ENCODE measurements around the gene NSUN6.
"Not testable (repeated sequence)": the region's sequence is repeated elsewhere in the genome, so short reads cannot be mapped to it uniquely, and the experiment has no call there.

Gene NSUN6

DNA sequence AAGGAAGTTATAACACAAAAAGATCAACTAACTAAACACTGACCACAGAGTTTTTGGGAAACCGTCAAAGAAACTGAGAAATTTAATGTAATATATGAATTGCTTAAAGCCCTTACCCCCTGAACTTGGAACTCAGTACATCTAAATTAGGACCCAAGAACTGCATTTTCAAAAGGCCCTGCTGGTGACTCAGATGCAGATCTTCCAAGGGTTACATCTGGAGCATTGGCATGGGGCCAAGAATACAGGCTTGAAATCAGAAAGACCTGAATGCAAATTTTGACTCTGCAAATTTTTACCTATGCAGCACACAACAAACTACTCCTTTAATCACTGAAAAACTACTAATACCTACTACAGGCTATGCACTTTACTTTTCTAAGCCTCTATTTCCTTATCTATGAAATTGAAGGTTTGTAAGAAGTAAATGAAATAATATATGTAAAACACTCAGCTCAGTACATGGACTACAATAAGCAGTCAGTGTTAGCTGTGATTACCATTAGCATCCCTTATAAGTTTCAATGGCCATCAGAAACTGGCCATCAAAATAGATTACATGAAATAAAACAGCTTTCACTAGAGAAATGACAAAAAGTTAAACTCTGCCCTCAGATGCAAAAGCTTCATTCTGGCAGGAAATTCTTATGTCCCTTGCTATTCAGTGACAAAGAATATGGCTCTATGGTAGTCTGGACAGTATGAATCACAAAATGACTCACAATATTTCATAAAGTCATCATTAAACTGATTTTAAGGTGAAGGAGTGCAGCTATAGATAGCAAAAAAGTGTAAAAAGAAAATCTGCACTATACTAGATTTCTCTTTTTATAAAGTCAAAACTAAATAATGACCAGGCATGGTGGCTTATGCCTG, 43.6 kb downstream of the NSUN6 start:
- peak; percentile 26 for DNase-seq (ENCODE audit: low spot score)

DNA sequence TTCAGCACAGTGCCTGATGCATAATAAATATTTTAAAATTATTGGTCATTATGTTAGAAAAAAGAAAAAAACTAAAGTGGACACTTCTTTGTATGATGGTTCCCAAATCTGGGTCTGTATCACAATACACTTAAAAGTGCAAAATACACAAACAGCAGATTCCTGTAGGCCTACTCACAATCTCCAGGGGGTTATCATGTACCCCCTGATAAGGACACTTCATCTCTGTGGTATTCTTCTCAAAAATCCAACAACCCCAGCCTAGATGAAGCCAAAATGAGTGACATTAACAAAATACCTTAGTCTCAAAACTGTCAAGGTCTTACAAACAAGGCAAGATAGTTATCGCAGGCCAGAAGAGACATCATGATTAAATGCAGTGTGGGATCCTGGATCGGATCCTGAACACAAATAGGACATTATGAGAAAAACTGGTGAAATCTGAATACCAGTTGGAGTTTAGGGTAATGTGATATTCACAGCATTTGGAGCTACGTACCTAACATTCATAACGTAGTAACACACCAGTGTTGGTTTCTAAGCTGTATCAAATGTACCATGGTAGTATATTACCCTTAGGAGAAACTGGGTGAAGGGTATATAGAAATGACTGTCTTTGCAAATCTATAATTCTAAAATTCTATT, 45.2 kb downstream of the NSUN6 start:
- no peak for DNase-seq (ENCODE audit: low spot score)

DNA sequence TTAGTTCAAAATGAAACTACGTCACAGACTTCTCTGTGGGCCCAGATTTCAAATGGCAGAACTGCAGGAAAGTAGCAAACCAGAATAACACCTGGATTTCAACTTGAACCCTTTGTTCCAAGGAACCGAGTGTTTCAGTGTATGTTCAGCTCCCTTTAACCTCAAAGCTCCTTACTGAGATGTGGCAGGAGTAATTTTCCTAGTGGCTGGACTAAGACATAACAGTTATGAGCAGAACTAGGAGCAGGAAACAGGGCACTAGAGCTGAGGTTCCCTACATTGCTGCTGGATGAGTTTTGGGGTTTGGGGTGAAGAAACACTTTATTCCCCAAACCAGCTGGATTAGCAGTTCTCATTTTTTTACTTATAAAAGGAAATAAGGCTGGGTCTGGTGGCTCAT, 50.1 kb downstream of the NSUN6 start:
- no peak for DNase-seq (ENCODE audit: low spot score)

DNA sequence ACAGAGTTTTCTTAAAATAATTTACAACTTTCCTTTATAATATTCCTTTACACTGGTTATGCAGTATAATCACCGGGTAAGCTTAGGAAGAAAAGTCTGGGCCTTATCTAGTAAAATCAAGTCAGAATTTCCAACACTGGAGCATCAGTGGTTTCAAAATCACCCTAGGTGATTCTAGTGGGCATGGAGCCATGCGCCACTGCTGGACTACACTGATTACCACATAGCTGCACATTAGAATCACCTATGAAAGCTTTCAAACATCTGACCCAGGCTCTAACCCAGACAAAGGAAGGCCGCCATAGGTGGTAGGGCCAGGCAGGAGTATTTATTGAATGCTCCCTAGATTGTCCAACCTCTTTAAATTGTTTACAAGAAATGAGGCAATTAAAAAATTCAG, 52.0 kb downstream of the NSUN6 start:
- DNase-seq (ENCODE audit: low spot score): no peak

DNA sequence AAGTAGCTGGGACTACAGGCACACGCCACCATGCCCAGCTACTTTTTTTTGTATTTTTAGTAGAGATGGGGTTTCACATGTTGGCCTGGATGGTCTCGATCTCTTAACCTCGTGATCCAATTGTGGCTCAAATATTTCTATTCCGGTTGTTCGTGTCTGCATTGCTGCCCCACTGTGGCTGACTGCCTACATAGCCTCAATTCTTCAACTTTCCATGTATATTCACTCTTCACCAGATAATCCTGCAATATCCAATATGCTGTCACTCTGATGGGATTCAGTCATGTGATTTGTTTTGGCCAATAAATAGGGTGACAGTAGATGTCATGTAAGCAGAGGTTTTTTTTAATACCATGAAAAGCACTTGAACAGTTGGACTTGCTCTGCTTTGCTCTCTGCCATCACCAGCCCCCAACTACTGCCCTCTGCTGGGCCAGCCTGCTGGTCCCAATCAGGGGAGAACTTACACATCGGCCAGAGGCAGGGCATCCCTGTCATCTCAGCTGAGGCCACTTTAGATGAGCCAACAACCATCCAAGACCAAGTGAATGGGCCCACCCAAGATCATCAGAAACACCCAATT, 56.7 kb downstream of the NSUN6 start:
- peak; percentile 44 for DNase-seq (ENCODE audit: low spot score)

- not testable (repeated sequence) for DNase-seq (ENCODE audit: low spot score)
Observed at GRCh38 chr10:18591141-18591540, 60.2 kb downstream of the NSUN6 start.

GRCh38 chr10:18586637-18587036, 64.8 kb downstream of the NSUN6 start:
- DNase-seq (ENCODE audit: low spot score): not testable (repeated sequence)

DNA sequence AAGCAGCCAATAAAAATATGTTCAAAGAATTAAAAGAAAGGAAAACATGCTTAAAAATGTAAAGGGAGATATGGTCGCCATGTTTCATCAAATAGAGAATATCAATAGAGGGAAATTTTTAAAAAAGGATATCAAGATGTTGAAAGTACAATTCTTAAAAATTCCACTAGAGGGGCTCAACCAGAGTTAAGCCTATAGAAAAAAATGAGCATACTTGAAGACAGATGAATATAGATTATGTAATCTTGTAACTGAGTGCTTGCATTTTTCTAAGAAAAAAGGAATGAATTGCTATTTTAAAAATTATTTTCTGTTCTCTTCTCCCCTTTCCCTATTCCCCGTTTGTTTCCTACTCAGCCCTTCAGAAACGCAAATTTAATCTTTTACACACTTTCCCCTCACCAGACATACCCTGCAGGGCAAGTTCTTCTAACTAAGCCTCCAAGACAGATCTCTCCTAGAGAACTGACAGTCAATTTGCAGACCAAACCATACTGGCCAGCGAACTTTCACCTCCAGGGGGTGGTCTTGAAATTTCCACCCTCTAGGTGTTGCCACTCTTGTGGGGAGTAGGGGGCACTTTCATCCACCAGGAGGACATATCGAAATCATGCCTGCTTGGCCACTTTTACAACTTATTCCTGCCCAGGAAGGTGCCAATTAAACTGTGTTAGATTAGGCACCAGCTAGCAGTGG, 67.7 kb downstream of the NSUN6 start:
- no peak for DNase-seq (ENCODE audit: low spot score)

DNA sequence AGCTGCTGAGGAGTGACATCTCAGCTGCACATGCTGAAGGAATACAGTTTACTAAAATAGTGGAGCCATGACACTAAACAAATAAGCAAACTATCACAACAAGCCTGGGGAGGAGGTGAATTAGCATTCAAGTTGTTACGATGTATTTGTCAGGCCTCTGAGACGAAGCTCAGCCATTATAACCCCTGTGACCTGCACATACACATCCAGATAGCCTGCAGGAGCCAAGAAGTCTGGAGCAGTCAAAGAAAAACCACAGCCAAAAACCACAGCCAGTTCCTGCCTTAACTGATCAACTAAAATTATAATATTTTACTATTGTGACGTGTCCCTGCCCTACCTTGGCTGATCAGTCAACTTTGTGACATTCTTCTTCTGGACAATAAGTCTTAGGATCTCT, 68.6 kb downstream of the NSUN6 start:
- no peak for DNase-seq (ENCODE audit: low spot score)

DNA sequence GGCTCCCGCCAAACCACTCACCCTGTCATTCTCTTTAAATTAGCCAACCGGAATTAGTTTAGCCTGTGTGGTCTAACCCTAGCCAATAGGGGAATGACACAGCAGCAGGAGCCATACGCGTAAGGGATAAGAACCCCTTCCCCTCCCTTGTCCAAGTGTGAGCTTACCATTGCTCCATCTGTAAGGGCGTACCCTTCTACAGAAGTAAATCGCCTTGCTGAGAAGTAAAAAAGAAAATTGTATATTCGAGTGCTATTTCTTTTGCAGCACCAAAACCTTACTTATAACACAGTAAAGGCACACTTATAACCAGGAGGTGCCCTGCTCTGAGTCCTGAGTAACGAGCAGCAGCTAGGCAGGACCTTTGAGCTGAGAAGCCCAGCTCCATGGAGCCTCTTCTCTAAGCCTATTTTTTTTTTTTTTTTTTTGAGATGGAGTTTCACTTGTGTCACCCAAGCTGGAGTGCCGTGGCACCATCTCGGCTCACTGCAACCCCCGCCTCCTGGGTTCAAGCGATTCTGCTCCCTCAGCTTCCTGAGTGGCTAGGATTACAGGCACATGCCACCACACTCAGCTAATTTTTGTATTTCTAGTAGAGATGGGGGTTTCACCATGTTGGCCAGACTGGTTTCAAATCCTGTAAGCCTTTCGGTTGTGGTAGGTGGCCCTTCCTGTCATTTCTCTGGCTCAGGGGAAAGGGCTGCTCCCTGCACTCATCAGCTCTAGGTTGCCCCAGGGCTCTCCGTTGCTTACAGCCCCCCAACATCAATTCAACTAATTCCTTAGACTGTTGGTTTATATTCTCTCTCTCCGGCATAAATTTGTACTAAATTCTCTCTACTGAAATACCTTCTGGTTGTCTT, 73.3 kb downstream of the NSUN6 start:
- no peak for DNase-seq (ENCODE audit: low spot score)

- no peak for DNase-seq (ENCODE audit: low spot score)
Observed at GRCh38 chr10:18576586-18576985, 74.8 kb downstream of the NSUN6 start.

DNA sequence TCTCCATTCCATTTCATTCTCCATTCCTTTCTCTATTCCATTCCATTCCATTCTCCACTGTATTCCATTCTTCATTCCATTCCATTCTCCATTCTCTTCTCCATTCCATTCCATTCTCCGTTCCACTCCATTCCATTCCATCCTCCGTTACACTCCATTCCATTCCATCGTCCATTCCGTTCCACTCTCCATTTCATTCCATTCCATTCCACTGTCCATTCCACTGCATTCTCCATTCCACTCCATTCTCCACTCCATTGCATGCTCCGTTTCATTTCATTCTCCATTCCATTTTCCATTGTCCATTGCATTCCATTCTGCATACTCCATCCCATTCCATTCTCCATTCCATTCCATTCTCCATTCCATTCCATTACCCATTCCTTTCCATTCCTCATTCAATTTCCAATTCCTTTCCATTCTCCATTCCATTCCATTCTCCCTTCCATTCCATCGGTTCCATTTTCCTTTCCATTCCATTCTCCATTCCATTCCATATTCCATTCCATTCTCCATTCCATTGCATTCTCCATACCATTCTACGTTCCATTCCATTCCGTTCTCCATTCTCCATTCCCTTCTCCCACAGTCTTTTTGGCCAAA, 78.3 kb downstream of the NSUN6 start:
- DNase-seq (ENCODE audit: low spot score): no peak

GRCh38 chr10:18571780-18572179, 79.6 kb downstream of the NSUN6 start:
- DNase-seq (ENCODE audit: low spot score): no peak

- DNase-seq (ENCODE audit: low spot score): no peak
Observed at GRCh38 chr10:18571076-18571475, 80.3 kb downstream of the NSUN6 start.

DNA sequence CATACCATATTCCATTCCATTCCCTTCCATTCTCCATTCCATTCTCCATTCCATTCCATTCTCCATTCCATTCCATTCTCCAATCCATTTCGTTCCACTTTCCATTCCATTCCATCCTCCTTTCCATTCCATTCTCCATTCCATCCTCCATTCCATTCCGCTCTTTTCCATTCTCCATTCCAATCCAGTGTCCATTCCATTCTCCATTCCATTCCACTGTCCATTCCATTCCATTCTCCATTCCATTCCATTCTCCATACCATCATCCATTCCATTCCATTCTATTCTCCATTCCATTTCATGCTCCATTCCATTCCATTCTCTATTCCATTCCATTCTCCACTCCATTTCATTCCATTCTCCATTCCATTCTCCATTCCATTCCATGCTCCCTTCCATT, 81.0 kb downstream of the NSUN6 start:
- not testable (repeated sequence) for DNase-seq (ENCODE audit: low spot score)

DNA sequence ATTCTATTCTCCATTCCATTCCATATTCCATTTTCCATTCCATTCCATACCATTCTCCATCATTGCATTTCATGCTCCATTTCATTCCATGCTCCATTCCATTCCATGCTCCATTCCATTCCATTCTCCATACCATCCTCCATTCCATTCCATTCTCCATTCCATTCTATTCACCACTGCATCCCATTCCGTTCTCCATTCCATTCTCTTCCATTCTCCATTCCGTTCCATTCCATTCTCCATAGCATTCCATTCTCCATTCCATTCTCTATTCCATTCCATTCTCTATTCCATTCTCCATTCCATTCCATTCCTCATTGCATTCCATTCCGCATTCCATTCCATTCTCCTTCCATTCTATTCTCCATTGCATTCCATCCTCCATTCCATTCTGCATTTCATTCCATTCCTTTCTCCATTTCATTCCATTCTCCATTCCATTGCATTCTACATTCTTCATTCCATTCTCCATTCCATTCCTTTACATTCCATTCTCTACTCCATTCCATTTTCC, 84.0 kb downstream of the NSUN6 start:
- DNase-seq (ENCODE audit: low spot score): no peak

GRCh38 chr10:18566177-18566576, 85.2 kb downstream of the NSUN6 start:
- no peak for DNase-seq (ENCODE audit: low spot score)

DNA sequence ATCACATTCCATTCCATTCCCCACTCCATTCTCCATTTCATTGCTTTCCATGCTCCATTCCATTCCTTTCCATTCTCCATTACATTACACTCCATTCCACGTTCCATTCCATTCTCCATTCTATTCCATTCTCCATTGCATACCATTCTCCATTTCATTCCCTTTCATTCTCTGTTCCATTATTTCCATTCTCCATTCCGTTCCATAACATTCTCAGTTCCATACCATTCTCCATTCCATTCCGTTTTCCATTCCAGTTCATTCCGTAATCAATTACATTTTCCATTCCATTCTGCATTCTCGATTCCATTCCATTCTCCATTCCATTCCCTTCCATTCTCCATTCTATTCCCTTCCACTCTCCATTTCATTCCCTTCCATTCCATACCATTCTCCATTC, 86.4 kb downstream of the NSUN6 start:
- DNase-seq (ENCODE audit: low spot score): no peak

GRCh38 chr10:18563003-18563726, 88.2 kb downstream of the NSUN6 start:
- no peak for DNase-seq (ENCODE audit: low spot score)

GRCh38 chr10:18561861-18562551, 89.4 kb downstream of the NSUN6 start:
- no peak for DNase-seq (ENCODE audit: low spot score)

All from iPS-NIHi11 (cell line).